Endothelial cell of umbilical vein (primary cell): ENCODE results near the gene PKP4. TPM values are rescaled to one million over a fixed set of nuclear protein-coding genes. Genes with fewer than 3 reads are reported as not detected.
A peak's percentile ranks its signal among the peaks of the same experiment; 100 is the strongest.

Source experiments
- BruUV-seq: library from RNA; stranded (reverse); fragments of 400-500 nt; replicated peaks from 2 replicates; lab custom pipeline; 2021; lab: Mats Ljungman, UMichigan
- CTCF ChIA-PET: fragments of 300-600, 350-600 bp; sonication (Branson Sonifier 250); formaldehyde crosslinking; loops from one replicate; lab custom pipeline; 2021; ENCODE audit warnings: antibody characterized with exemption, inconsistent platforms; lab: Charles Lee
- POLR2A ChIA-PET: fragments of 300-600, 350-600 bp; sonication (Branson Sonifier 250); formaldehyde crosslinking; loops from one replicate; lab custom pipeline; 2021; ENCODE audit warnings: antibody characterized with exemption, inconsistent platforms; lab: Charles Lee
- DNase-seq: peaks from one replicate; pipeline ENCODE4 v3.0.0-alpha.2; 2011; ENCODE audit warnings: low read depth, low spot score
- FAIRE-seq: peaks from 2 replicates; lab custom pipeline; 2011; peaks lifted over from hg19 to GRCh38; lab: Jason Lieb, UNC
- H2AFZ ChIP-seq: 2 replicates; pipeline ENCODE4 v1.6.0; 2012; ENCODE audit warnings: low read depth, low read length, control low read depth, inconsistent platforms
- H3K27ac ChIP-seq: 2 replicates; pipeline ENCODE4 v1.5.1; 2011; ENCODE audit warnings: low read depth, mild to moderate bottlenecking, control low read depth, low read length, moderate library complexity; ENCODE audit not compliant: insufficient read depth
- H3K27me3 ChIP-seq, 2 experiments: 2 replicates each; pipeline versions ENCODE4 v1.6.0 to v1.6.1; 2011; ENCODE audit warnings: low read length in 2 of 2, mixed read lengths in 1 of 2; ENCODE audit not compliant: control insufficient read depth in 2 of 2, insufficient read depth in 2 of 2
- H3K36me3 ChIP-seq, 2 experiments: 2 replicates in 1 of 2; 3 replicates in 1 of 2; pipeline ENCODE4 v1.5.1; 2011; ENCODE audit warnings: low read length in 2 of 2, mild to moderate bottlenecking in 1 of 2, moderate library complexity in 1 of 2; ENCODE audit not compliant: control insufficient read depth in 2 of 2, insufficient read depth in 2 of 2; ENCODE audit errors: extremely low read depth in 1 of 2
- H3K4me1 ChIP-seq: 3 replicates; pipeline ENCODE4 v1.5.1; 2011; ENCODE audit warnings: mild to moderate bottlenecking, low read length; ENCODE audit not compliant: control insufficient read depth, insufficient read depth; ENCODE audit errors: extremely low read depth
- H3K4me2 ChIP-seq: 2 replicates; pipeline ENCODE4 v1.6.1; 2011; ENCODE audit warnings: low read length, control low read depth, mixed read lengths; ENCODE audit not compliant: insufficient read depth
- H3K4me3 ChIP-seq, 3 experiments: fragments of 200-600 bp in 1 of 3; sonication (generic), shearing (Covaris generic) in 1 of 3; replicated peaks in 1 of 3; 2 replicates each; pipeline ENCODE4 v1.5.1; 2011 to 2016; ENCODE audit warnings: control low read depth in 3 of 3, low read length in 3 of 3, mild to moderate bottlenecking in 2 of 3, inconsistent platforms in 1 of 3, low read depth in 1 of 3, moderate library complexity in 1 of 3; ENCODE audit not compliant: insufficient read depth in 1 of 3
- H3K79me2 ChIP-seq: 2 replicates; pipeline ENCODE4 v1.6.0; 2012; ENCODE audit warnings: low read length, inconsistent platforms; ENCODE audit not compliant: control insufficient read depth, insufficient read depth
- H3K9ac ChIP-seq: replicated peaks from 2 replicates; pipeline ENCODE3; 2011; ENCODE audit warnings: low read length, control low read depth; ENCODE audit not compliant: insufficient read depth; ENCODE audit errors: extremely low read depth
- H3K9me1 ChIP-seq: replicated peaks from 3 replicates; pipeline ENCODE4 v1.6.0; 2011; ENCODE audit warnings: mild to moderate bottlenecking, low read length; ENCODE audit not compliant: control insufficient read depth, insufficient read depth; ENCODE audit errors: extremely low read depth
- H3K9me3 ChIP-seq: replicated peaks from 2 replicates; pipeline ENCODE4 v1.5.1; 2012; ENCODE audit warnings: low read length, inconsistent platforms; ENCODE audit not compliant: control insufficient read depth, insufficient read depth
- H4K20me1 ChIP-seq: replicated peaks from 2 replicates; pipeline ENCODE3; 2011; ENCODE audit warnings: mild to moderate bottlenecking, low read length; ENCODE audit not compliant: control insufficient read depth, insufficient read depth; ENCODE audit errors: extremely low read depth
- EZH2 ChIP-seq: IDR thresholded peaks from 2 replicates; pipeline ENCODE4 v1.6.1; 2012; ENCODE audit warnings: borderline replicate concordance, low read depth, mild to moderate bottlenecking, moderate library complexity, low read length, inconsistent platforms; ENCODE audit not compliant: severe bottlenecking
- JUN ChIP-seq: IDR thresholded peaks from 2 replicates; pipeline ENCODE4 v1.6.1; 2011; ENCODE audit warnings: borderline replicate concordance, low read depth; ENCODE audit not compliant: insufficient read length, insufficient read depth
- MYC ChIP-seq: IDR thresholded peaks from one replicate; pipeline ENCODE4 v1.6.1; 2011; ENCODE audit warnings: mild to moderate bottlenecking, low read depth, low read length
- dilution Hi-C: fragments of 300-500 bp; cut with MboI; formaldehyde crosslinking; loops from one replicate; pipeline ENCODE4 v1.15.0; 2019; ENCODE audit warnings: low sequenced_read_pairs; ENCODE audit not compliant: extremely low pct_ligation_motif_present
- intact Hi-C: fragments of 100-400 bp; cut with micrococcal nuclease; formaldehyde crosslinking; loops from one replicate; pipeline ENCODE4 v1.10.0; 2022
- polyA plus RNA-seq, 4 experiments: library from polyadenylated mRNA; depleted of rRNA in 3 of 4; stranded (reverse) in 3 of 4; unstranded in 1 of 4; fragments of >200 nt; gene quantifications; 2 replicates each; pipeline versions ENCODE4 v1.2.1 to v1.2.3, GENCODE V29; 2011 to 2012; ENCODE audit warnings: missing spikeins in 1 of 4
- total RNA-seq: library from RNA; stranded (reverse); gene quantifications from 2 replicates; pipeline ENCODE4 v1.2.3, GENCODE V29; 2021

The PKP4 gene
- total and polyA plus RNA-seq, 2 donors (not counting 3 experiments of a cell fraction or from before 2014, with no cell fraction given) = 35.4 to 68.5 TPM

GRCh38 chr2:158478237-158478636, 21.5 kb downstream of the PKP4 start:
- Histone ChIP-seq H4K20me1 (no peaks in the 10 kb centered on the region), H3K9me3 (no peaks in the 10 kb centered on the region), H3K4me2 (no peak overlapping the region), H3K9ac (no peak overlapping the region), H3K36me3 (no peaks in the 10 kb centered on the region), H3K27me3 (no peaks in the 10 kb centered on the region), H2AFZ (no peak overlapping the region), H3K79me2 (peaks cover 21% of the 10 kb centered on the region), H3K9me1 (no peaks in the 10 kb centered on the region), H3K27ac (no peak overlapping the region), H3K4me3 (no peak overlapping the region), H3K4me1 (peaks cover 9% of the 10 kb centered on the region)
- no peak for TF ChIP-seq EZH2
- ChIA-PET POLR2A (no interaction called here), CTCF (interaction anchor here (0.8 to 2.7 kb wide), 5 partner anchors 10 to 444 kb away, joined by 3 to 6 read pairs (median 4); no protein-coding TSS in a partner anchor)
- FAIRE-seq (no peak), DNase-seq (no peak)
- dilution Hi-C loops (no loop called here), intact Hi-C loops (no loop called here)
- no TSS peak for BruUV-seq

- H3K4me2 ChIP-seq = no peak overlapping the region
- no peaks in the 10 kb centered on the region for H3K9me1 ChIP-seq
- FAIRE-seq (no peak), DNase-seq (peak; percentile 31)
- dilution Hi-C loops = no loop called here
- H3K9me3 ChIP-seq = no peaks in the 10 kb centered on the region
- H3K79me2 ChIP-seq = peaks cover 21% of the 10 kb centered on the region
- no peak overlapping the region for H3K4me3 ChIP-seq
- ChIA-PET CTCF (interaction anchor here (1.6 kb wide), 1 partner anchor 275 kb away, joined by 3 read pairs; no protein-coding TSS in a partner anchor), POLR2A (no interaction called here)
- H3K27me3 ChIP-seq = no peaks in the 10 kb centered on the region
- H4K20me1 ChIP-seq = no peaks in the 10 kb centered on the region
- intact Hi-C loops = no loop called here
- H3K9ac ChIP-seq = no peak overlapping the region
- no peak overlapping the region for H2AFZ ChIP-seq
- BruUV-seq = no TSS peak
- H3K27ac ChIP-seq = no peak overlapping the region
- peaks cover 9% of the 10 kb centered on the region for H3K4me1 ChIP-seq
- TF ChIP-seq JUN (no peak), MYC (no peak), EZH2 (no peak)
- H3K36me3 ChIP-seq = no peaks in the 10 kb centered on the region
These were observed 22.1 kb downstream of the PKP4 start for GRCh38 chr2:158478816-158479215.
